HG03196 (cell line): ENCODE measurements around the gene PRKAG1.

ENCODE experiments used
- ATAC-seq: cut with Tn5 transposase; IDR thresholded peaks from one replicate; pipeline ENCODE4 v1.9.1; 2021; ENCODE audit not compliant: unreplicated experiment

PRKAG1 gene

DNA sequence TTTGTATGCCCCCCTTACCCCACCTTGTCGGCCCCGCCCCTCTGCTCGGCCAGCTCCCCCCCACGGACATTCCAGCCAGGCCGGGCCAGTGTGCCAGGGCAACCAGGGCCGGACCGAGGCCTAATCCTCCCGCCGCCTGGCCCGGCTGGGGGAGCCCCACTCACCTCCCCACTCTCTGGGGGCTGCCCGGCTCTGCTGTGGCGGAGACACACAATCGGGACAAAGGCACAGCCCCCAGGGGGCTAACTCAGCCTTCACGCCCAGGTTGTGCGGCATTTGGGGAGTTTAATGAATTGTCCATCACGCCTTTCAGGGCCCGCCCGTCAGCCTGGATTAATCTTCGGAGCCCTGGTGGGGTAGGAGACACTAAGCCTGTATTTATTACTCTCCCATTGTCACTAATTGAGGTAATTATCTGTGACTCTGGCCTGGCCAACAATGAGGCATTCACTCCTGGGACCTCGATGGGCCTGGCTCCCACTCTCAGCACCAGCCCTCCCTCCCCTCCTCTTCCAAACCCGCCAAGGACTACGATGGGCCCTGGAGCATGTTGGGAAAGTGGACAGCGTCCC is 31.8 kb downstream of the PRKAG1 start:
- ATAC-seq = no peak

DNA sequence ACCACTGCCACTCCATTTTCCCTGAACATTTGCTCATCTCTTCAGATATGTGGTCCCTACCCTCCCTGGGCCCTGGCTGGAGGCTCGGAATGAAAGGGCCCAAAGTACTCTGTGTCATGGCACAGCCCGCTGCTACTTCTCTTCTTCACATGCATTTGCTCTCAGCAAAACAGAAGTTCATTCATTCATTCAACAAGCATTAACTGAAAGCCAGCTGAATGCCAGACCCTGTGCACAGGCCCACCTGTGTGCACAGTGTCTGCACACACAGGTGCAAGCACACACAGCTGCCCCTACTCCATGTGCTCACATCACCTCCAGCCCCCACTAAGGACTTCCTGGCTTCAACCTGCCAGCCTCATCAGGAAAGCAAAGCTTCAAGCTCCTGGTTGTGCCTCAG is 32.7 kb downstream of the PRKAG1 start:
- ATAC-seq = no peak

DNA sequence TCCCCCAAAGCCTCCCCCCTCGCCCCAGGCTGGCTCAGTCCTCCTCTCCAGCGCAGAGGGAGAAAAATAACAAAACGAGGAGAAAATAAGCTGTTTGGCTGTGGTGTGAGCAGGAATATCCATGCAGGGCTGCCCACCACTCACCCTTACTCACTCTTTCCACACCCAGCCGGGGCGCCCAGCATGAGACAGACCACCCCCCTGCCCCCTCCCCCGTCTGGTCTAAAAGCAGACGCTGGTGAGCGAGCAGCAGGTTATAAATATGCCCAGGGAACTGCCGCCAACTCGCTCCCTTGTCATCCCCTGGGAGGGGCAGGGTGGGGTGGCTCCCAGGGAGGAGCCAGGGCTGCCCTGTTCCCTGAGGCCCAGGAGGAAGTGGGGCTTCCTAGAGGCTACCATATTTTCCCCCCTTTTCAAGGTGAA is 33.1 kb downstream of the PRKAG1 start:
- no peak for ATAC-seq

- ATAC-seq = no peak
Observed at GRCh38 chr12:48982397-48983080, 36.0 kb downstream of the PRKAG1 start.

- no peak for ATAC-seq
Observed at GRCh38 chr12:48981757-48982157, 36.8 kb downstream of the PRKAG1 start.

DNA sequence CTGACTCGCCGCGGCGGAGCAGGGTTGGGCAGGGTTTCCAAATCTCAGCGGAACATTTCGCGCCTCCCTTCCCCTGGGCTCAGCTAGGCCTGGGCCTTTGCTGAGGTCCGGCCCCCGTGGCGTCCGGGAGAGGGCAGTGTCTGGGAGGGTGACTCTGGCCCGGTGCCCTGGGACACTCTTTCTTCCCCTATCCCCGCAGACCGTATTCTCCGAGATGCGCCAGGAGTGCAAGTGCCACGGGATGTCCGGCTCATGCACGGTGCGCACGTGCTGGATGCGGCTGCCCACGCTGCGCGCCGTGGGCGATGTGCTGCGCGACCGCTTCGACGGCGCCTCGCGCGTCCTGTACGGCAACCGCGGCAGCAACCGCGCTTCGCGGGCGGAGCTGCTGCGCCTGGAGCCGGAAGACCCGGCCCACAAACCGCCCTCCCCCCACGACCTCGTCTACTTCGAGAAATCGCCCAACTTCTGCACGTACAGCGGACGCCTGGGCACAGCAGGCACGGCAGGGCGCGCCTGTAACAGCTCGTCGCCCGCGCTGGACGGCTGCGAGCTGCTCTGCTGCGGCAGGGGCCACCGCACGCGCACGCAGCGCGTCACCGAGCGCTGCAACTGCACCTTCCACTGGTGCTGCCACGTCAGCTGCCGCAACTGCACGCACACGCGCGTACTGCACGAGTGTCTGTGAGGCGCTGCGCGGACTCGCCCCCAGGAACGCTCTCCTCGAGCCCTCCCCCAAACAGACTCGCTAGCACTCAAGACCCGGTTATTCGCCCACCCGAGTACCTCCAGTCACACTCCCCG is 37.4 kb downstream of the PRKAG1 start:
- ATAC-seq = no peak

DNA sequence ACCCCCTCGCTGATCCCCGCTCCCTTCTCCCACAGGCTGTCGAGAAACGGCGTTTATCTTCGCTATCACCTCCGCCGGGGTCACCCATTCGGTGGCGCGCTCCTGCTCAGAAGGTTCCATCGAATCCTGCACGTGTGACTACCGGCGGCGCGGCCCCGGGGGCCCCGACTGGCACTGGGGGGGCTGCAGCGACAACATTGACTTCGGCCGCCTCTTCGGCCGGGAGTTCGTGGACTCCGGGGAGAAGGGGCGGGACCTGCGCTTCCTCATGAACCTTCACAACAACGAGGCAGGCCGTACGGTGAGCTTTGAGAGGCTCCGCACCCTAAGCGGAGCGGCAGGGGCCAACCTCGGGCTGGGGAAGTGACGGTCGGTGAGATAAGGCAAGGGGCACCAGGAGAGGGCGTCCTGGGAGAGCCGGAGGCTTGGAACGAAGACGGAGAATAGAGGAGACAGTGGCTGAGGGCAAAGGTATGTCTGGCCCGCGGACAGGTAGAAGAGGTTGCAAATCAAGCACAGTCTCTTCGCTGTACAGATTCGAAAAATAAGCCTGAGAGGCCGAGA is 38.1 kb downstream of the PRKAG1 start:
- no peak for ATAC-seq

DNA sequence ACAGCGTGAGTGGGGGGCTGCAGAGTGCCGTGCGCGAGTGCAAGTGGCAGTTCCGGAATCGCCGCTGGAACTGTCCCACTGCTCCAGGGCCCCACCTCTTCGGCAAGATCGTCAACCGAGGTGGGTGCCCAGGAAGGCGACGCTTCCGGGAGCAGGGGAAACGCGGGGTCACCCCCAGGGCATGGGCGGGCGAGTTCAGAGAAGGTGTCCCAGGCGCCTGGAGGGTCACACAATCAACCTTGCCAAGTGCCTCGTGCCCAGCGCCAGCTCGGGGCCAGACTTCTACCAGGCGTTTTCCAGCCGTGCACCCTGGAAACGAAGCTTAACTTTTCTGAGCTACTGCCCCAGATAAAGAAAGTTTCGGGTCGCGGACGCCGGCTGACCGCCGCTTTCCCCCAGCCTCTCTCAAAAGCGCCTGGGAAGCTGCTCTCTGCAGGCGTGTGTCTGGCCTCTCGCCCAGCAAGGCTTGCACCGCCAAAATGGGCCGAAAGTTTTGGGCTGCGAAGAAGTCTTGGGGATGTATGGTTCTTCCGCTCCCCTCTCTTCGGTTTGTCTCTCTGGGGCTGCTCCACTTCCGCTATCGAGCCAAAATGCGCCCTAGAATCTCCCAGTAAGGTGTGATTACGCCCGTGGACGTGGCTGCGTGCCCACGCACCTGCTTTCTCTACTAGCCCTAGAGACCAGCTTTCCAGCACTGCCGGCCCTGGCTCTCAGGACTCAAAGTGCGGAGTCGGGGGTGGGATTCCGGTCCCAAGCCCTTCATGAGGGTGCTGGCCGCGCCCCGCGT is 38.8 kb downstream of the PRKAG1 start:
- no peak for ATAC-seq

DNA sequence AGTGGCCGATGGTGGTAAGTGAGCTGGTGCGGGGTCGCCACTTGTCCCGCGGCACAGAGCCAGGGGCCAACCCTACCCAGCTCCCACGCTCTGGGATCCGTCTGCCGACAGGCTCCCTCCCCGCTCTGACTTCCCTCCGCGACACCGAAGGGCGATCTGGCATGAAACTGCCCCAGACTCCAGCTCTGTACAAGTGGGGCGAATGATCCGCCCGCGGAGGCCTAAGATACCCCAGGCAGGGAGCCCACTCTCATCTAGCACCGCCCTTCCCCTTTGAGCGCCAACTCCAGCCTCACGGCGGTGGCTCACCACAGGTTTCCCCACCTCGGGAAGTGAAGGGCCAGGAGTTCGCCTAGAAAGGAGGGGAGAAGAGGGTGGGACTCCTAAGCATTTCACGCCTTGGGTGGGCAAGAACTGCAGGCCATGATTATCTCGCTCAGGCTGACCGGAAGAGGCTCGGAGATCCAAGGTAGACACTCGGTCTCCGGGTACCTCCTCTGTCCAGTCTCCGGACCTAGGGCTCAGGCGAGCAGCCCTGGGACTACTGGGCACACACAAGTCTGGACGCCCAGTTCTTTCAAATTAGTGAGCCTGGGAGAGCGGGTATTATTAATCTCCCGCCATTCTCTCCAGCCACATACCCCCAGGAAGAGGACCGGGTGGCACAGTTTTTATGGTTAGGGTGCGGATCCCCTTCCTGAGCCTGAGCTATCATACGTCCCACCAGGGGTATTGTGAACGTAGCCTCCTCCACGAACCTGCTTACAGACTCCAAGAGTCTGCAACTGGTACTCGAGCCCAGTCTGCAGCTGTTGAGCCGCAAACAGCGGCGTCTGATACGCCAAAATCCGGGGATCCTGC is 39.6 kb downstream of the PRKAG1 start:
- ATAC-seq = no peak

DNA sequence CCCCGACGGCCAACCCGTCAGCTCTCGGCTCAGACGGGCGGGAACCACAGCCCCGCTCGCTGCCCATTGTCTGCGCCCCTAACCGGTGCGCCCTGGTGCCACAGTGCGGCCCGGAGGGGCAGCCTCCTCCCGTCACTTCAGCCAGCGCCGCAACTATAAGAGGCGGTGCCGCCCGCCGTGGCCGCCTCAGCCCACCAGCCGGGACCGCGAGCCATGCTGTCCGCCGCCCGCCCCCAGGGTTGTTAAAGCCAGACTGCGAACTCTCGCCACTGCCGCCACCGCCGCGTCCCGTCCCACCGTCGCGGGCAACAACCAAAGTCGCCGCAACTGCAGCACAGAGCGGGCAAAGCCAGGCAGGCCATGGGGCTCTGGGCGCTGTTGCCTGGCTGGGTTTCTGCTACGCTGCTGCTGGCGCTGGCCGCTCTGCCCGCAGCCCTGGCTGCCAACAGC is 40.3 kb downstream of the PRKAG1 start, which contains the start of gene WNT1:
TSS of gene WNT1 (plus strand) at position 32 of the 450 bp plus-strand sequence. CDS start at position 361, 329 bp downstream.
- no peak for ATAC-seq

DNA sequence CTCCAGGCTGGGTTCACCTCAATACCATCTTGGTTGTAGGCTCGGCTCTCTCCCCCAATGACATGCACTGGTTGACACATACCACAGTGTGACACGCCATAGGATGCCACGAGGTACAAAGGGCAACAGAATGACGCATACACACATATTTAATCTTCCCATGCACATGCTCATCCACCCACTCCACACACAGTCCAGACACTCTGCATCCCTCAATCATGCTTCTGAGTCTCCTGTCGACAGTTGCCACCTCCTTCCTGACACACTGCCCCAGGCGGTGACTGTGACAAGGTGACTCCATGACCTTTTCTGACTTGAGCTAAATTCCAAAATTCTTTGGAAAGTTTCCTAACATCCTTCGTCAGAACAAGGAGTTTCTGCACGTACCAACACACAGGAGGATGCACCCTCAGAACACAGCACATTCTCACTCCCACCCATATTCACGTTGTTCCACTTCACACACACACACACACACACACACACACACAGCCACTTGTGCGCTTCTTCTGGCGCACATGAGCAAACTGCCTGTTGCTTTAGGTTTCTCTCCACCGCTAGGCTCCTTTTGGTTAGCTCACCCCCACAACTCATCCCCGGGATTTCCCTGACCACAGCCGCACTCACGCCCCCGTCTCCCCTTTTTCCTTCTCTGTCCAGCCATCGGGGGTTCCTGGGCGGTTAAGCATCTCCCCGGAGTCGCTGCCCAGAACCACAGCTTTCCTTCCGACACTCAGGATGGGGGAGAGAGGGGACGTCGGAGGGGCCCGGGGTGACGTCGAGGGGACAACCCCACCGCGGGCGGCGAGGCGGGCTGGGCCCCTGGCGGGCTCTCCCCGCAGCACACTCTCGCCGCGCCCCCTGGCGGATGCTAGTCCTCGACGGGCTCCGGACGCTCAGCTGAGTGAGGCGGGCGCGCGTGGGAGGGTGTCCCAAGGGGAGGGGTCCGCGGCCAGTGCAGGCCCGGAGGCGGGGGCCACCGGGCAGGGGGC is 41.0 kb downstream of the PRKAG1 start:
- ATAC-seq = peak; percentile 51

- no peak for ATAC-seq
Observed at GRCh38 chr12:48973941-48974673, 44.5 kb downstream of the PRKAG1 start.

- ATAC-seq = no peak
Observed at GRCh38 chr12:48973531-48973930, 45.0 kb downstream of the PRKAG1 start.

DNA sequence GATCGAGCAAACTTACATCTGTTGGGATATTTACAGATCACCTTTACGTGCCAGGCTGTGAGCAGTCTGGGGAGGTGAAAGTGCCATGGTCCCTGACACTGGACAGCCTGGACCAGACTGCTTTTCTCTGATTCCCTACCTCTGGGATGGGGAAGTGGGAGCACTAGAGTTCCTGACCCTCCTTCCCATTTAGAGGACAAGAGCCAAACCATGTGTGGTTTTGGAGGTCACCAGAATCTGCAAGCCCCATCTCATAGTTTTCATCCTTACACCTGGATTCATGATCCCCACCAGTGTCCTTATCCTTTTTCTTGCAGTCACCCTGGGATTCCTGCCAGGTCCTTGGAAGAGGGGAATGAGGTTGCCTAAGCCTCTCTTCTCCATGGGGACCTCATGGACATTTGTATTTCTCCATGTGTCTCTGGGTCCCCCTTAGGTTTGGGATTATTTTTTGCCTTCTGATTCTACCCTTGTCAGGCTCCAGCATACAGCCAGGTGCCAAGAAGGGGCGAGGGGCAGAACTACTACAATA is 45.6 kb downstream of the PRKAG1 start:
- no peak for ATAC-seq

GRCh38 chr12:48972213-48972951 is 46.2 kb downstream of the PRKAG1 start:
- no peak for ATAC-seq

GRCh38 chr12:48970702-48971334 is 47.8 kb downstream of the PRKAG1 start:
- ATAC-seq = no peak
